Stimulated activated CD4-positive, alpha-beta T cell treated with anti-CD3 and anti-CD28 coated beads, TNF-alpha, amount 100 ng/mL, for 1 hour (primary cell): ENCODE data around the gene PLXNC1.

Experiments used
- DNase-seq, 3 donors: peaks; one replicate each; pipeline ENCODE4 v3.0.0-alpha.2; 2020; ENCODE audit warnings: low read depth in 3 of 3, low spot score in 1 of 3

Gene PLXNC1

DNA sequence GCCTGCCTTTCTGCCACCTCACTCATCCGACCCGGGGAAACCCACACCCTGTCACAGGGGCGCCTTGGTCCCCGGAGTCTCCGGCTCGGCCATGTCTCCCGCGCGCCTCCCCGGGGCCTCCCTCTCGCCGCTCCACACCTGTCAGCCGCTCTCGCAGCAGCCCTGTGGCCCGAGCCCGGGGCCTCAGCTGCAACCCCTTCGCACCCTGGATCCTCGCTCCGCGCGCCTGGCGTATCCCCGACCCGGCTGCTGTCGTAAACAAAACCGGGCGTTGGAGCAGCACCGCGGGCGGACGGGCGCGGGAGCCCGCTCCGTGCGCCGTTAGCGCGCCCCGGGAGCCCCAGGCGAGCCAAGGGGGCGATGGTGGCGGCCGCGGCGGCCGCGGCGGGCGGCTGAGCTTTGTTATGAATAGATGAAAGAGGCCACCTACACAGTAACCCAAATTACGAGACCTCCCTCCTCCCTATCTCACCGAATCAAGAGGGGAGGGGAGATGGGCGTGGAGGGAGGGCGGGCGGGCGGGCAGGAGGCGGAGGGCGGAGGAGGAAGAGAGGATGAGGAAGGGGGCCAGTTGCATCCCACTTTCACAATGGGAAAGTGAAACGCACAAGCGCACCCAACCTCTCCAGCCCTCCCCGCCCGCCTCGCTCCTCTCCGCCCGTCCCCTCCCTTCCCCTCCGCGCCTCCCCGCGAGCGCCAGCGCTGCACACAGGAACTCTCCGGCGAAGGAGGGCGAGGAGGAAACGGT, at the start of gene PLXNC1:
Gene PLXNC1, plus strand, starts transcription at position 587 of the 748 bp plus-strand sequence. CDS start 395 bp downstream, outside the sequence.
- DNase-seq: peak in 2 of 3 donors; percentile 39 to 54

DNA sequence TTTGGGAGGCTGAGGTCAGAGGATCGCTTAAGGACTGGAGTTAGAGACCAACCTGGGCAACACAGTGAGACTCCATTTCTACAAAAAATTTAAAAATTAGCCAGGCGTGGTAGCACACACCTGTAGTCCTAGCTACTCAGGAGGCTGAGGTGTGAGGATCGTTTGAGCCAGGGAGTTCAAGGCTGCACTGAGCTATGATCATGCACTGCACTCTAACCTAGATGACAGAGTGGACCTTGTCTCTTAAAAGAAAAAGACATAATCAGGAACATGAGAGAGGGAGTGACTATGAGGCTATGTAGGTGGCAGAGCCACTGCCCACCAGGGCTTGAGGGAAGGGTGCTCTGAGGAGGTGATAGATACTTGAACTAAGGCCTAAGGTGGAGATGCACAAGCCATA, 49.2 kb upstream of the PLXNC1 start:
- DNase-seq: no peak

DNA sequence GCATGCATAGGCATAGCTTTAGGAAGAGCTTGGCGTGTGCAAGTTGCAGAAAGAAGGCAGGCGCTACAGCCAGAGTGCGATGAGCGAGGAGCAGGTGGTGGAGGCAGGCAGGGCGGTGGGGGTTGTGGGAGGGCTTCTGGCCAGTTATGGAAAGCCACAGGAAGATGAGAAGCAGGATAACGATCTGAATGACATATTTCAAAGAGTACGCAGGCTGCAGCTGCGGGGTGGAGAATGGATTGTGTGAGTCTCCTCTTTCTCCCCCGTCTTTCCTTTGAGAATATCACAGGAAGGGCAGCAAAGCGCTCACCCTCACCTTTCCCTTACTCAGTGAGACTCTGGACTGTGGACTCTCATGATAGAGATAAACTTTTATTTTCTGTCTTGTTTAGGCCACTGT, 48.7 kb upstream of the PLXNC1 start:
- DNase-seq: no peak

DNA sequence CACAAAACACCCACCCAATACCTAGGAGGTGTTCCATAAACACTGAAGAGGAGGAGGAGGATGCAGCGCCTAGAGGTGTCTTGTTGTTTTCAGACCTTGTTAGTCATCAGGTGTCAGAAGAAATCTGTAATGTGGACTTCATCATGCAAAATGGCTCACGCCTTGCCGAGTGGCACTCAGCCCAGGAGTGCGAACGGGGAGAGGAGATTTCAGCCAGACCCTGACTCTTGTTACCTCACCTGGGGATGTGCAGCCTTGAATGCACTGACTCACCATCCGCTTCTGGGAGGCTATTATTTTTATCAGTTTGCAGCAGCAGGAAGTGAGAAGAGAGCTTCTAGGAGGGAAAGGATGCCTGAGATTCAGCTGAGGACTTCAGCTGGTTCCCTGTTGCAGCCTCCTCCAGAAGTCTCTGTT, 48.2 kb upstream of the PLXNC1 start:
- DNase-seq: no peak

DNA sequence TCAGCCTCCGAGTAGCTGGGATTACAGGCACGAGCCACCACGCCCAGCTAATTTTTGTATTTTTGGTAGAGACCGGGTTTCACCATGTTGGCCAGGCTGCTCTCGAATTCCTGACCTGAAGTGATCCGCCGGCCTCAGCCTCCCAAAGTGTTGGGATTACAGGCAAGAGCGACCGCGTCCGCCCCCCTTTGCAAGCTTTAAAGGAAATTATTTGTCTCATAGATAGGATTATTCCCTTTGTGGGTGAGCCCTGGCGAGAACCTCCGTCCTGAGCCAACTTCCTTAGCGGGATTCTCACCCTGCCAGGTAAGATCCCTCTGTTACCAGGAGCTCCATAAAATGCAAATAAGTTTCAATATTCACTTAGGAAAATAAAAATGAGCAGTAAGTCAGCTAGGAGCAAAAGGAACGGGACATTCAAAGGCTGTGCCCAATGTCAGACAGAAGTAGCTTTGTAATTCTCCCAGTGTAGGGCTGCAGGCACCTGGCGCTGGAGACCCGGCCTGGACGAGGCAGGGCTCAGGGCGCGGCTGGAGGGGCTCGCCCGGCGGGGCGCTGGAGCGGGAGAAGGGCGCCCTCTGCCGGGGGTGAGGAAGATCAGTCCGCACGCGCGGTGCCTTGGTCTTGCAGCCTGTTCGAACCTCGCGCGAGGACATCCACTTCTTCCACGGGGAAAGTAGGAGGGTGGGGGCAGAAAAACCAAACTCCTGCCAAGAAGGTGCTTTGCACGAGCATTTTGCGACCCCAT, 47.2 kb upstream of the PLXNC1 start:
- DNase-seq: peak; percentile 43 to 79 (median 62)

DNA sequence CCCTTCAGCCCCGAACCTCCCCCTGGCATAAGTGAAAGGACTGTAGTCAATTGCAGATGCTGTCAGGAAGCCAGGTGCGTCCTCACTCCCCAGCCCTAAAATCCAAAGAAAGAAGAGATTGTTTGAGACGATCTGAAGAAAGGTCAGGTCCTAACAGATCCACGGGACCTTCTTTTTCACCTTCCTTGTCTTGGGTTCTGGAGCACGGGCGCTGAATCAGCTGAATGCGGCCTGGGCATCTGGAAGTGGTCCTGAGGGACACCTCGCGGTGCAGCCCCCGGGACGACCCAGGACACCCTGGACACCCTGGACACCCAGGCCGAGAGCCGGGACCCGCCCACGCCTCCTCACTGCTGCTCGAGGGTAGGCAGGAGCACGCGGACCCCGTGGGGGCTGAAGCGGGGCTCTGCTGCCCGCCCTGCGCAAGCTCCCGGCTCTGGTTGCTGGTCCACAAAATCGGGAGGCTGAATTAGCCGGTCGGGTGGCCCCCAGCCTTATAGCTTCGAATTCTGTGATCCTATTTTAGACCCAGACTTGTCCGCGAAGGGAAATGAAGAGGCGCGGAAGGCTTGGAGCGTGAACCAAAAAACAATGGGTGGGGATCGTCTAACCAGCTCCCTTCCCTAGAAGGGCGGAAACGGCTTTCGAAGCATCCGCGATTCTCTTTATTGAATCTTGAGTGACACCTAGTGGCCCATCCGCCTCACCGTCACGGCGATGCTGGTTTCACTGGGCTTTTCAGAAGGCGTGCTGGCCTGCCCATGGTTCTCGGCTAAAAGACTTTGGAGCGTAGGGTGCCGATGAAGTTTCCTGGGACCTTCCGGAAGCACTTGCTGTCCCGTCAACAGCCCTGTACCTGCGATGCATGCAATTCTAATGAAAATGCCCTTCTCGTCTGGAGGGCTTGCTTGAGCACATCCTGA, 46.4 kb upstream of the PLXNC1 start:
- DNase-seq: peak; percentile 64 to 70 (median 69)

DNA sequence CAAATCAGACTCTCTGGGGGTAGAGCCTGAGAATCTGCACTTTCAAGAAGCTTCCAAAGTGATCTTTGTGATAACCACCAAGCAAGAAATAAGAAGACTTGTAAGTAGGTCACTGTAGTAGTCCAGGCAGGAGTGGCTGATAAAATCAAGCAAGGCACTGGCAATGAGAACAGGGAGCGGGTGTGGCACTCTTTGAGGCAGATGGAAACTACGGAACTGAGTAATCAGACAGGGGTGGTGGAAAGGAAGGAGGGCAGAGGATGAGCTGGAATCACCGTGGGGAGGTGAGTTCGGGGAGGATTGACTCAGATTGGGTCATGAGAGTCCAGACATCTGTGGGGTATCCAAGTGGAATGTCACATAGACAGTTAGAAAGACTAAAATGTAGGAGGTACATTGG, 44.4 kb upstream of the PLXNC1 start:
- DNase-seq: no peak

DNA sequence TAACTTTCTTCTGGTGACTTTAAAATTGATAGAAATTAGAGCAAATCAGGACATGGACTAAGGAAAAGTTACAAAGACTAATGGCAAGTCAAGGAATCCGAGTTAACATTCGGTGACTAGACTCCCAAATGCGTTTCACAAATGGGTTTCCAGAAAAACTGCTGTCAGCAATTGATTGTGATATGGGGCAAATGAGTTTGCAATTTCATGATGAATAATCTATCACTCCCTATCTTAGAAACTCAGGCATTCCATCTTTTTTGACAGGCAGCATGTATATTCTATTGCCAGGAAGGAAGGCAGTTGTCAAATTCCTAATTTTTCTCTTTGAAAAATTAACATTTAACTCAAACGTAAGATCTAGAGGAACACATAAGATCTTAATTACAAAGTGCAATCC, 40.5 kb upstream of the PLXNC1 start:
- no peak for DNase-seq

DNA sequence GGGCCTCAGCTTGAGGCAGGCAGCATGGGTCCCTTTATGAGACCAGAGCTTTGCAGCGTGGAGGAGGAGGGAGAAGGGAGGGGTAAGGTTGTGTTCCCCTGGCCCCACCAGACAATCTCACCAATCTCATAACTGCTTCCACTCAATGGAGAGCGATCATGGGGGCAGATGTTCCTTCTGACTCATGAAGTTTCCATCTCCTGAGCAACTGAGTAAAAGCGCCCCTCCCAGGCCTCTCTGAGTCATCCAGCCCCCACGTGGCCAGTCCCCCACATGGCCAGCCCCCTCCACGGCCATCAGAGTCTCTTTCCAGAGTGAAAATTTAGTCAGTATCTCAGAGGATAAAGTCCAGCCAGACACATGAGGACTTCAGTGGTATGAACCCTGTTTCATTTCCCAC, 39.2 kb upstream of the PLXNC1 start:
- DNase-seq: peak in 1 of 3 donors; percentile 28

DNA sequence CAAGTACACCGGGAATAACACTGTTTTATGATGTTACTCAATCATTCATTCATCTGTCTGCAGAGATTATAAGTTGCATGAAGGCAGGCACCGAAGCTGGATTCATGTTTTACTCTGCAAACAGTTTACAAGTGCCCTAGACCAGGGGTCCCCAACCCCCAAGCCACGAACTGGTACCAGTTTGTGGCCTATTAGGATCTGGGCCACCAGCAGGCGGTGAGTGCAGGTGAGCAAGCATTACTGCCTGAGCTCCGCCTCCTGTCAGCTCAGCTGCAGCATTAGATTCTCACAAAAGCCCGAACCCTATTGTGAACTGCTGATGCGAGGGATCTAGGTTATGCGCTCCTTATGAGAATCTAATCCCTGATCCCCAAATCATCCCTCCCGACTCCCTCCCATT, 38.1 kb upstream of the PLXNC1 start:
- no peak for DNase-seq

DNA sequence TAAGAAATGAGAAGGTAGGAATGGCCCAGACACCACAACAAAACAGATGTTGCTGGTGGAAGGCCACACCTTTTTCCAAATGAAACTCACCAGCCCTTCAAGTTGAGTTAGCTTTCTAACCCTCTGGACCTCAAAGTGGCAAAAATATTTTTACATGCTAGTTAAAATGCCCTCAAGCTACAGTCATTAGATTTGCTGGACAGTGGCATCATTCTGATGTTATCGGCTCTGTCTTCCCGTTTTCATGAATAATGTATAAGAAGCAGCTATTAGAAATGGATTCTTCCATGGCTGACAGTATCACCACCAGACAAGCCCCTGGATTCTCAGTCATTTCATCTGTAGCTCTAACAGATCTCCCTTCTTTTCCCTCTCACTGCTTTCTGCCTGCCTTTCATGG, 37.1 kb upstream of the PLXNC1 start:
- DNase-seq: no peak

DNA sequence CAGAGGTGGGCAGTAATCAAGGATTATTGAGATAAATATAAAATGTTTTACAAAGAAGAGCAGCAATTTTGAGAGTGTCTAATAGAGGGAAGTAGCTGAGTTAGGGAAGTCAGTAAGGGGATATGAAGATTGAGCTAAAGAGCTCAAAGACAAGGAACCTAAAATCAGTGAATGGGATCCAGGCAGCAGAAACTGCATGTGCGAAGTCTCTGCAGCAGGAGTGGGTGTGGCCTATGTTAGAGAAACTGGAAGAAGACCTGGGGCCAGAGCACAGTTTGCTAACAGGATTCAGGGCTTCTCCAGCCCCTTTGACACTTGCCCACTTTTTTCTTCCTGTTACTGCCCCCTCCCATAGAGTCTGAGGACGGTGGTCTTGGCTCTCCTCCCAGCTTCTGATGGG, 36.3 kb upstream of the PLXNC1 start:
- DNase-seq: no peak

DNA sequence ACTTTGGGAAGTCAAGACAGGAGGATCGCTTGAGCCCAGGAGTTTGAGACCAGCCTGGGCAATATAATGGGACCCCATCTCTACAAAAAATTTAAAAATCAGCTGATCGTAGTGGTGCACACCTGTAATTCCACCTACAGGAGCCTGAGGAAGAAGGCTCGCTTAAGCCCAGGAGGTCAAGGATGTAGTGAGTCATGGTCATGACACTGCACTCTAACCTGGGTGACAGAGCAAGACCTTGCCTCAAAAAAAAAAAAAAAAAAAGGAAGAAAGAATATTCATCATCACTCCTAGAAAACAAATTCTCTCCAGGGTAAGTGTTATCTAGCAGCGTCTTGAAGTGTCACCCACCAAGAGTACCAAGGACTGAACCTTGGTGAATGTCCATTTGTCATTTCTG, 34.2 kb upstream of the PLXNC1 start:
- no peak for DNase-seq

DNA sequence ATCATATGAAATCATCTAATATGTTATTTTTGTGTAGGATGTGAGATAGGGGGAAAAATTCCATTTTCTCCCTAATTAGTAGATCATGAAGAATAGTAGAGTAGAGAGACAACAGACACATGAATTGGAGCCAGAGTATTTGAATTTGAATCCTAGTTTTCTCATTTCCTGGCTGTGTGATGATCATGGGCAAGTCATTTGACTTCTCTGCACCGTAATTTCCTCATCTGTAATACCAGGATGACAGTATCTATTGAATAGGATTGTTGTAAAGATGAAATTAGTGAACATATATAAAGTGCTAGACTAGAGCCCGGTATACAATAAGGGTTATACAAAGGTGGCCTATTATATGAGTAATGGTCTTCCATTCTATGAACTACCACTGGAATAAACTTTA, 32.2 kb upstream of the PLXNC1 start:
- DNase-seq: no peak

DNA sequence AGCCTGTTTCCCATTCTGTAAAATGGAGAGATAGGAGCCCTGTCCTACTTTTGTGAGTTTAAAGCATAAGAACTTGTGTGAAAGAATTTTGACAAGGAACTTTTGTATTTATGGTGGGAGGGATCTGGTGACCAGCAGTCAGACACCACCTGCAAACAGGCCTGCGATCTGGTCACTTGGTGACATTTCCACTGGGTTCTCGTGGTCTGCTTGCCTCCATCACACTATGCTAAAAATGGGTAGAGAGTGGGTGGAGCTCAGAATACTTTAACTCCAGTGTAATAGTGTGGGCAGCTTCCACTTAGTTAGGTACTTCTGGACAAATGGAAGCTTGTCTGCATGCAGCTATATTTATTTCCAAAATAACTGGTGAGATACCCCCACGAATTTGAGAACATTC, 26.5 kb upstream of the PLXNC1 start:
- DNase-seq: no peak

DNA sequence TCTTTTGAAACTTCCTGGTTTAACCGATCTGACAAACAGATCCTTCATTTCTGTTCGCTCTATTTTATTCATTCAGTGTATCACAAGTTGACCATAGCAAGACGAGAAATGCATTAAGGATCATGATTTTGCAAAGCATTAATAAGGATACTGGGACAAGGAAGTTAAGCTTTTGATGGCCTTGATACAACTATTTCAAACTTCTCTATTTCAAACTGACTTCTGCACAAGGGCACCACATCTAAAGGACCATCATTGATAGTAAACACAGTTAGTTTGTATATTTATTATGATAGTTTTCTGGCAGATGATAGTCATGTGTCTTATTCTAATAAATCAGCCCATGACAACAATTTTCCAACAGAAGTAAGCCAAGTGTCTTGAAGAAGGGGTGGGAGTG, 25.8 kb upstream of the PLXNC1 start:
- DNase-seq: no peak

DNA sequence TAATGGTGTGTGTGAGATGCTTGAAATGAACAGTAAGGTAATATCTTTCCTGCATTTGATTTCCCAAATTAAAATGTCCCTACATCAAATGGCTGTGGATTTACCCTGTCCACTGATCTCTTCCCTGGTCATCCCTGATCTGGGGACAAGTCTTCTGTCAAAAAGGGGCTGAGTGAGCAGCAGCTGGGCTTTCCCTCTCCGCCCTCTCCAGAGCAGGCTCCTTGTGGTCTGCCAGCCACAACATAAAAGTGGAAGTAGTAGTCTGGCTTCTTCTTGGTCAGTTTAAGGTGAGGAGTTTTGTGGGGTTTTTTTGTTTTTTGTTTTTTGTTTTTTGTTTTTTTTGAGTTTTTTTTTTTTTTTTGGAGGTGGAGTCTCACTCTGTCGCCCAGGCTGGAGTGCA, 25.2 kb upstream of the PLXNC1 start:
- no peak for DNase-seq

DNA sequence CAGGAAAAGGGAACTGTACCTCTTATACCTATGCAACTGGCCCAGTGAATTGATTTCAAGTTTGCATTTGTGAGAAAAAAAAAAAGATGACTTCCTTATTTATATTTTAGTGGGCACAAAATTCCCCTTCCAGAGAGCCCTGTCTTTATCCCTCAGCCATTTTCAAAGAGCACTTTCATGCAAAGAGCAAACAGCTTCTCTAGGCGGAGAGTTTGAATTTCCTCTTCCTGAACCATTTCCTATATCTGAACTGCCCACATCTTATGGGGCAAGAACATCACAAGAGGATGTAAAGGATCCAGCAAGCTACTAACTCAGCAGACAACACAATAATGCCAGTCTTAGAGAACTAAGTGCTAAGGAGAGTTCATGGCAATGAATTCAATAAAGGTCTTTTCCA, 22.3 kb upstream of the PLXNC1 start:
- no peak for DNase-seq

DNA sequence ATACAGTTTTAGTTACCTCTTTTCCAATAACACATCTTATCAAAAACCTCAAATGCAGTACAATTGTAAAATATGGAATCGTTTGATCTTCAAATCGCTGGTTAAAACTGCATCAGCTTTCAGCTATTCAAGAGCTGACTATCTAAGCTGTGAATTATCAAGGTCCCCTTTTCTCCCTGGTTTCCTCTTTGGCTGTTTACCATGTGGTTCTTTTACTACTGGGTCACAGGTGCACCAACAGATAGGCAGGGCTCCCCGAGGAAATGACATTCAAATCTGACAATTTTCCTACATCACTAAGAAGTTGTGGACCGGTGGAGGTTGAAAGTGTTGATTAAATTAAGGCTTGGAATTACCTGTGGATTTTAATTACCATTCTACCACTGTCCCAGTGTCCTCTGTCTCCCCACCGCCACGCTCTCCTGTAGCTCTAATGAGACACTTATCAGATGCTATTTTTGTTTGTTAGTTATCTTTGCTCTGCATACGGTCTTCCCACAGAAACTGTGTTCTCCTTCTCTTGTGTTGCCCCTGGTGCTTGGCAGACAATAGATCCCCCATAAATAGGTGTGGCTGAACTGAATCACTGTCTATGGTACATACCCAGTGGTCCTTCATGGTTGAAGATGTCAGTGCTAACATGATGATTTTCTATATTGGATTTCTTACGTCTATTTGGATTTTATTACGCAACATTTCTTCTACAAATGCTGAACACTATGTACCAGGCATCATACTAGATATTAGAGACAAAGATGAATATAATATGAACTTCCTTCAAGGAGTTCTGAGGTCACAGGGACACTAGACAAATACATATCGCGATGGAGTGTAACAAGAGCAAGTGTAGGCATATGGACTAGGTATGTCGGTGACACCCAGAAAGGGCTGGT, 20.9 kb upstream of the PLXNC1 start:
- no peak for DNase-seq

DNA sequence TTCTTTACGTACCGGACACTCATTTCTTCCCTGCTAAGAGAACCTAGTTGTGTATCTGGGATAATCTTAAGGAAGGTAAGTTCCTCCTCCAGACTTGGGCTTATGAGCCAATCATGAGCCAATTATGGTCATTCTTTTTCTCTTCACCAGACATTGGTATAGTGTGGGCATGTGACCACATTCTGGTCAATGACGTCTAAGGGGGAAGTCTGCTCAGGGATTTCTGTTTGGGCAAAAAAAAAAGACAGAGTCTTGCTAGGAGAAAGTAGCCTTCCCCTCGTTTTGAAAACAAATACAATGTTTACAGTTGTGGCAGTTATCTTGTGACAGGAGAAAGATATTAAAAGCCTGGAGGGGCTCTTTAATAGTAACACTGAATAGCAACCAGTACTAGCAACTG, 20.1 kb upstream of the PLXNC1 start:
- no peak for DNase-seq
